ENCODE data around the gene CCDC187.

DNA sequence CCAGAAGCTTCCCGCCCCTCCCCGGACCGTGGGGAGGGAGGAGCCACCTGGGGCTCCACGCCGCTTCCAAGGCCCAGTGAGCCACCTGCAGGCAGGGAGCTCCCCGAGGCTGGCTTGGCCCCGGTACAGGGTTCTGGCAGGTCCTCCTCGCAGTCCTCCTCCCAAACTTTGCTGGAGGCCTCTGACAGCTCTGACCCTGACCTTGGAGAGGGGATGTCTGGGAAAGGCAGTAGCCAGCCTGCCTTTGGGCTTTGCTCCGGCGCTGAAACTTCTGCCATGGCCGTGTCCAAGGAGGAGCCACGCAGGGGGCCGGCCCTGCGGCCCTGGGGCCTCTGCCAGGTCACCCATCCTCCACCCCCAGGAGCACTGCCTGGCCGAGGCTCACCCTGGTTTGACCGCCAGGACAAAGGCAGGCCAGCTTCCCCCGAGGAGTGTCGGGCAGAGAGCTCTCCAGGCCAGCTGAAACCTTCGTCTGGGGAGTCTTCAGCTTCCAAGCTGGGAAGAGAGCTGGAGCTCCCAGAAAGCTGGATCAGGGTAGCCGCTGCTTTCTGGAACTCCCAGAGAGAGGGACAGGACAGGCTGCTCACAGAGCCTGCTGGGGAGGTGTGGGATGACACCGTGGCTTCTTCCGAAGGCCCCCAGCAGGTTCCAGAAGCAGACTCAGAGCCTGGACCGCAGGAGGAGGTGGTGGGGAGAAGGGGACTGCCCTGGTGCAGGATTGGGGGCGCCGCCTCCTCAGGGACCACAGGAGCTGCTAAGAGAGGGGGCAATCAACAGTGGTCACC, 49.3 kb downstream of the CCDC187 start:
- TF ChIP-seq, protein P1, sequence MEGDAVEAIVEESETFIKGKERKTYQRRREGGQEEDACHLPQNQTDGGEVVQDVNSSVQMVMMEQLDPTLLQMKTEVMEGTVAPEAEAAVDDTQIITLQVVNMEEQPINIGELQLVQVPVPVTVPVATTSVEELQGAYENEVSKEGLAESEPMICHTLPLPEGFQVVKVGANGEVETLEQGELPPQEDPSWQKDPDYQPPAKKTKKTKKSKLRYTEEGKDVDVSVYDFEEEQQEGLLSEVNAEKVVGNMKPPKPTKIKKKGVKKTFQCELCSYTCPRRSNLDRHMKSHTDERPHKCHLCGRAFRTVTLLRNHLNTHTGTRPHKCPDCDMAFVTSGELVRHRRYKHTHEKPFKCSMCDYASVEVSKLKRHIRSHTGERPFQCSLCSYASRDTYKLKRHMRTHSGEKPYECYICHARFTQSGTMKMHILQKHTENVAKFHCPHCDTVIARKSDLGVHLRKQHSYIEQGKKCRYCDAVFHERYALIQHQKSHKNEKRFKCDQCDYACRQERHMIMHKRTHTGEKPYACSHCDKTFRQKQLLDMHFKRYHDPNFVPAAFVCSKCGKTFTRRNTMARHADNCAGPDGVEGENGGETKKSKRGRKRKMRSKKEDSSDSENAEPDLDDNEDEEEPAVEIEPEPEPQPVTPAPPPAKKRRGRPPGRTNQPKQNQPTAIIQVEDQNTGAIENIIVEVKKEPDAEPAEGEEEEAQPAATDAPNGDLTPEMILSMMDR (IDR thresholded peaks at IDR 0.05): no peak
- no peak for TF ChIP-seq POLR2AphosphoS5 (IDR thresholded peaks at IDR 0.05)
